Heart left ventricle (tissue), 13 donors: ENCODE data around the gene ATP9A.

Source experiments
- CTCF ChIP-seq, 12 donors: fragments of 200-600 bp; sonication (generic) in 4 of 12; IDR thresholded peaks; one replicate each; pipeline versions ENCODE4 v1.5.0 to v1.8.0; 2018 to 2022; ENCODE audit warnings: antibody characterized with exemption in 12 of 12, mild to moderate bottlenecking in 5 of 12
- POLR2A ChIP-seq, 2 donors: fragments of 450-650 bp; IDR thresholded peaks; one replicate each; pipeline ENCODE4 v1.6.1; 2017; ENCODE audit warnings: antibody characterized with exemption in 2 of 2, mild to moderate bottlenecking in 2 of 2, moderate library complexity in 2 of 2
- donor health status: ischemic (EF 13 %, LVEDD 7.1; RV severe dilation, severe dysfunction).
- donor health status: DM: no; HTN: yes; CAD: no.
- donor health status: DM: no; HTN: no; CAD: no.
- donor health status: ischemic (EF 25% LVEDD 6.9; RV normal size, moderate dysfunction).
- donor health status: ischemic (EF 25% LVEDD 5.7; RV mildly dilated, moderate dysfunction).
- donor health status: ischemic (EF 35%, LVEDD 5.7; RV mildly dilated, moderate dysfunction).
- donor health status: nonischemic (EF 11% LVEDD 7.7; RV severe dilation, severe dysfunction).
- donor health status: DM: yes; HTN: yes; CAD: no.
- donor health status: PGD.
- donor health status: ischemic (EF 29% LVEDD 5.4; RV normal size, mild dysfunction).
- donor health status: nonischemic (EF 23%, LVEDD 6.1; RV moderate dilation, normal function).

GRCh38 chr20:51759769-51760510, 8.2 kb downstream of the ATP9A start:
- TF ChIP-seq CTCF (IDR thresholded peaks at IDR 0.05), result no peak
- TF ChIP-seq POLR2A (IDR thresholded peaks at IDR 0.05), result no peak
